GM12865 (cell line): ENCODE data around the gene CTU2.

Experiments used
- DNase-seq: peaks from one replicate; pipeline ENCODE4 v3.0.0; 2010; ENCODE audit warnings: low read depth
- H3K4me3 ChIP-seq: 2 replicates; pipeline ENCODE4 v1.5.1; 2011; ENCODE audit warnings: mild to moderate bottlenecking, low read depth, low read length, control low read depth
- TF ChIP-seq, protein P1 (sequence below): IDR thresholded peaks from 2 replicates; pipeline ENCODE4 v1.5.1; 2011; ENCODE audit warnings: low read length, control low read depth, low read depth, inconsistent platforms; ENCODE audit not compliant: insufficient read depth; ENCODE audit errors: missing control alignments

Gene CTU2

GRCh38 chr16:88731699-88732098 is 25.4 kb downstream of the CTU2 start:
- TF ChIP-seq, protein P1, sequence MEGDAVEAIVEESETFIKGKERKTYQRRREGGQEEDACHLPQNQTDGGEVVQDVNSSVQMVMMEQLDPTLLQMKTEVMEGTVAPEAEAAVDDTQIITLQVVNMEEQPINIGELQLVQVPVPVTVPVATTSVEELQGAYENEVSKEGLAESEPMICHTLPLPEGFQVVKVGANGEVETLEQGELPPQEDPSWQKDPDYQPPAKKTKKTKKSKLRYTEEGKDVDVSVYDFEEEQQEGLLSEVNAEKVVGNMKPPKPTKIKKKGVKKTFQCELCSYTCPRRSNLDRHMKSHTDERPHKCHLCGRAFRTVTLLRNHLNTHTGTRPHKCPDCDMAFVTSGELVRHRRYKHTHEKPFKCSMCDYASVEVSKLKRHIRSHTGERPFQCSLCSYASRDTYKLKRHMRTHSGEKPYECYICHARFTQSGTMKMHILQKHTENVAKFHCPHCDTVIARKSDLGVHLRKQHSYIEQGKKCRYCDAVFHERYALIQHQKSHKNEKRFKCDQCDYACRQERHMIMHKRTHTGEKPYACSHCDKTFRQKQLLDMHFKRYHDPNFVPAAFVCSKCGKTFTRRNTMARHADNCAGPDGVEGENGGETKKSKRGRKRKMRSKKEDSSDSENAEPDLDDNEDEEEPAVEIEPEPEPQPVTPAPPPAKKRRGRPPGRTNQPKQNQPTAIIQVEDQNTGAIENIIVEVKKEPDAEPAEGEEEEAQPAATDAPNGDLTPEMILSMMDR = no peak
- DNase-seq = no peak

DNA sequence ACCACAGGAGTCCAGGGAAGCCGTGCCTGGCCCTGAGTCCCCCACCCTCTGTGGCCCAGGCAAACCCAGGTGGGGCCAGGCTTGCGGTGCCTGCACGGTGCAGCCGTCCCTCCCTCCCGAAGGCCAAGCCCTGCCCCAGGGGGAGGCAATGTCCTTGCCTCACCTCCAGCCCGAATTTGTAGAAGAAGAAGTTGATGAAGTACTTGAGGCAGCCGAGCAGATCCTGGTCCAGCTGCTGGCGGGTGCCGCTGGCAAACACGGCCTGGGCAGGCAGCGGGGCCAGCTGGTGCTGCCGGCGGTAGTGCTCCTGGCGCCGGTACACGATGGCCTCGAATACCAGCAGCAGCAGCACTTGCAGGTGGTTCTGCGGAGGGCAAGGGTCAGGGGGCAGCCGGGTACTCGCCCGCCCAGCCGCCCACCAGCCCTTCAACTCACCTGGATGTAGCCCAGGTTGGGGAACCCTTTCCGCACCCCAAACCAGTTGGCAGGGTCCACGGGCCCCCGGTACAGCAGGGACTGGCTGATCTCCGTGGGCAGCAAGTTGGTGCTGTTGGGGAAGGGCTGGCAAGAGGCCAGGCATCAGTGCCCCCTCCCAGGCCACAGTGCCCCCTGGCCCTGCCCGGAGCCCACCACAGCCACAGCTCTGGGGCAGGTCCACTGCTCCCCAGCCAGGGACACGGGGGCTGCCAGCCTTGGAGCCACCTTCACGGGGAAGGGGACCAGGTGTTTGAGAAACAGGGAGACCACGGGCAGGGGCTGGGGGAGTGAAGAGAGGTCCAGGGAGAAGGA is 26.1 kb downstream of the CTU2 start:
- DNase-seq = no peak
- TF ChIP-seq, protein P1 = no peak
- H3K4me3 ChIP-seq = no peak overlapping the region

More at GRCh38 chr16:88731699-88732098, 25.4 kb downstream of the CTU2 start:
- no peak overlapping the region for H3K4me3 ChIP-seq

DNA sequence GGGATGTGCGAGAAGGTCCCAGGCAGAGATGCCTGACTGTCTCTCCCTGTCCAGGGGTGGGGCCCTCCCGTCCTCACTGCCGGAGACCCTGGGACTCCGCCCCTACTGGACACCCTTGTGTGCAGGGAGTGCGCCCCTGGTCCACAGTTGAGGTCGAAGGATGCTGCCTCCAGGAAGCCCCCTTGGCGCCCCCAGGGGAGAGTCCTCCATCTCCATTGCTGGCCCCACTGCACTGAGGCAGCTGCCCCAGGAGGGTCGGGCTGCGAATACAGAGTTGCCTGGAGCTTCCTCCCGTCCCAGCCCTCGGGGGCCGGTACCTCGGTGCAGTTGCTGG is 26.6 kb downstream of the CTU2 start:
- TF ChIP-seq, protein P1 = no peak
- no peak overlapping the region for H3K4me3 ChIP-seq
- no peak for DNase-seq

DNA sequence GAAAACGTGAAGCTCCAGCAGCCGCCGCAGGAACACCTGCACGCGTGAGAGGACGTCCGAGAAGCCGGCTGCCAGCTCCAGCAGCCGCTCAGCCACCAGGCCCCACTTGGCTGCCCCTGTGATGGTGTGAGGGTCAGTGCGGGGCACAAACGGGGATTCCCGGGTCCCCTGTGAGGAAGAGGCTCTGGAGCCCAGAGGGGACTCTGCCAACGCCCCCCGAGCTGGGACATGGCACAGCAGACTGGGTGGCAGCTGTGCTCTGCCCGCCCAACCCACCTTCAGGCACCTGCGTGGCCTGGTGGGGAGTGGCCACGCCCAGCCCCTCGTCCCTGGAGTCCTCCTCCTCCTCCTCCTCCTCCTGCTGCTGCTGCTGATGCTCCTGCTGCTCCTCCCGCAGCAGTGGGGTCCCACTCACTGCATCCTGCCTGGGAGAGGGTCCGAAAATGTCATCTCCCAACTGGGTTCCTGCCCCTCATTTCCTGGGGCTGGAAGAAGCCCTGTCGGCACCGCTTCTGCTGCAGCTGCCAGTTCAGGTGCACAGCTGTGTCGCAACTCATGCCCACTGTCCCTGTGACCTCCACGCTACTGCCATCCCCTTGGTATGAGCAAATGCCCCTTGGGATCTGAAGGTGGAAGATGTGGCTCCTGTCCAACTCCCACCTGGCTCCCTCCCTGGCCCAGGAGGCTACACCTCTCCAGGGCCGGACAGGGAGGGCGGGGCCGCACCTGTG is 27.5 kb downstream of the CTU2 start:
- no peak overlapping the region for H3K4me3 ChIP-seq
- no peak for DNase-seq
- TF ChIP-seq, protein P1 = no peak

GRCh38 chr16:88734361-88734728 is 28.0 kb downstream of the CTU2 start:
- DNase-seq = no peak
- TF ChIP-seq, protein P1 = no peak
- no peak overlapping the region for H3K4me3 ChIP-seq

DNA sequence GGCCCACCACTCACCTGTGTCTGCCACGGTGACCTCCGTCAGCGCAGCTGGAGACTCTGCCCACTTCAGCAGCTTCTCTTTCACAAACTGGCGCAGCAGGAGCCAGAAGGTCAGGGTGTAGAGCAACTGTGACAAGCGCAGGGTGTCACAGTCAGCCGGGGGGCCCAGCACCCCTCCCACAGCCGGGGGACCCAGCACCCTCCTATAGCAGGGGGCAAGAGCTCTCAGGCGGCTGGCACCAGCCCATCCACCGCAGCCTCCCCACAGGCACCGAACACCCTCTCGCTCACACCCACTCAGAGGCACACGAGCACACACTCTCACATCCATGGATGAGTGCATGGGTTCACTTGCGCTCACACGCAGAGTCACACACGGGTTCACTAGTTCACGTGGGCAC is 28.8 kb downstream of the CTU2 start:
- DNase-seq = no peak

More for the DNA sequence above, 28.8 kb downstream of the CTU2 start:
- H3K4me3 ChIP-seq = no peak overlapping the region
- TF ChIP-seq, protein P1 = no peak
